NCI-H187 treated with DMSO at 0.1 percent for 48 hours (cell line): ENCODE measurements around the gene HOXC9.
"Not testable (repeated sequence)": the region's sequence is repeated elsewhere in the genome, so short reads cannot be mapped to it uniquely, and the experiment has no call there.

Experiments used
- DNase-seq: peaks from one replicate; lab custom pipeline; 2025; lab: John Stamatoyannopoulos, UW

The HOXC9 gene

DNA sequence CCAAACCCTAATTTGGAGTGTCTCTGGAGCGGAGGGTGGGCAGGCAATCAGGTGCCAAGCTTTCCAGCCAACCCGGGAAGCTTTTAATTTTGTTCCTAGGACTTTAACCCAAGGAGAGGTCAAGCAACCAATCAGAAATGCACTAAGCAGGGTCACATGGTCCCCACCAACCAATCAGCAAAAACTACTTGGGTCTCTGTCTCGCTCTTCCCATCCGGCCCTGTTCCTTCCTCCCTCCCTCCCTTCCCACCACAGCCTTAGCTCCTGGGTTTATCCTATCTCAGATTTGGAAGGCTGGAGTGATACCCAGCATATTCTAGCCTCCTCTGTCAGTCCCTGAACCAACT, 40.2 kb downstream of the HOXC9 start:
- DNase-seq: no peak

GRCh38 chr12:54040648-54041047, 40.7 kb downstream of the HOXC9 start:
- DNase-seq: no peak

GRCh38 chr12:54041097-54041690, 41.2 kb downstream of the HOXC9 start:
- no peak for DNase-seq

DNA sequence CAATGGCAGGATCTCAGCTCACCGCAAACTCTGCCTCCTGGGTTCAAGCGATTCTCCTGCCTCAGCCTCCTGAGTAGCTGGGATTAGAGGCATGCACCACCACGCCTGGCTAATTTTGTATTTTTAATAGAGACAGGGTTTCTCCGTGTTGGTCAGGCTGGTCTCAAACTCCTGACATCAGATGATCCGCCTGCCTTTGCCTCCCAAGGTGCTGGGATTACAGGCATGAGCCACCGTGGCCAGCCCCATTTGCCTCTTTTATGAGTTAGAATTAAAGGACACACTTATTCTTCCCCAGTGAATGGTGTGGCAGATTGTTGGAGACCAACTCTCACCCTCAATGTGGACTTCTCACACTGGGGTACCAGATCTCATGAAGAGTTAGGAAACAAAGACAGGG, 42.1 kb downstream of the HOXC9 start:
- not testable (repeated sequence) for DNase-seq

DNA sequence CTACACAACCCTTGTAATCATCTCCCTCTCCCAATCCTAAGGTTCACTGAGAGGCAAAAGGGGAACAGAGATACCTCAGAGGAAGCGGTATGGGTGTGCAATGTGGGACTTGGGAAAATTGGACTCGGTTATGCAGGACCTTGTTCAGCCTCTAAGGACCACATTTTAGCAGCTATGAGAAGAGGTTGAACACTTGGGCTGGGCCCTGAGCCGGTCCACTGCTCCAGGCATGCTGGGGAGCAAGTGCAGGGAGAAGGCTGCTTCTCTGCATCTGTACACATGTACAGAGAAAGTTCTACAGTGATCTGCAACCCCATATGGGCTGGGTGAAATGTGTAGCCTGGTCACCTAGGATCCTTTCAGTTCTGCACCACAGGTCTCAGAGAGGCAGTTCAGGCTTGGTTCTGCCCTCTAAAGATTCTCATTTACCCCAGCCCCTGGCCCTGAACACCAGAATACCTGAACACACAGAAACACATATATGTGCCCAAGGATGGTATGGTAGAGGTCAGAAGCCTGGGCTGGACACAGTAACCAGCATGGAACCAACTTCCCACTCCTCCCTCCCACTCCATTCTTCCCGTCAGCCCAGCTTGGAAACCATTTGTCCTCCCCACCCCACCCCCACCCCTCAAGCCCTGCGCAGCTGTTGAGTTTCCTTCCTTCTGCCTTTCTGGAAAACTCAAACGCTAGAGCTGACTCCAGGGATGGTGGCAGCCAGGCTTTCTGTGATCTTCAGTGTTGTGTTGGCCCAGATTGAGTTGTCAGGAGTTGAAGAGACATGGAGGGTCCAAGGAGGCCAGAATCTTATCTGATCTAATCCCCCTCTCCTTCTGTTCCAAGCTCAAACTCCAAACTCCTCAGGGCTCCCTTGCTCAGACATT, 43.3 kb downstream of the HOXC9 start:
- no peak for DNase-seq

DNA sequence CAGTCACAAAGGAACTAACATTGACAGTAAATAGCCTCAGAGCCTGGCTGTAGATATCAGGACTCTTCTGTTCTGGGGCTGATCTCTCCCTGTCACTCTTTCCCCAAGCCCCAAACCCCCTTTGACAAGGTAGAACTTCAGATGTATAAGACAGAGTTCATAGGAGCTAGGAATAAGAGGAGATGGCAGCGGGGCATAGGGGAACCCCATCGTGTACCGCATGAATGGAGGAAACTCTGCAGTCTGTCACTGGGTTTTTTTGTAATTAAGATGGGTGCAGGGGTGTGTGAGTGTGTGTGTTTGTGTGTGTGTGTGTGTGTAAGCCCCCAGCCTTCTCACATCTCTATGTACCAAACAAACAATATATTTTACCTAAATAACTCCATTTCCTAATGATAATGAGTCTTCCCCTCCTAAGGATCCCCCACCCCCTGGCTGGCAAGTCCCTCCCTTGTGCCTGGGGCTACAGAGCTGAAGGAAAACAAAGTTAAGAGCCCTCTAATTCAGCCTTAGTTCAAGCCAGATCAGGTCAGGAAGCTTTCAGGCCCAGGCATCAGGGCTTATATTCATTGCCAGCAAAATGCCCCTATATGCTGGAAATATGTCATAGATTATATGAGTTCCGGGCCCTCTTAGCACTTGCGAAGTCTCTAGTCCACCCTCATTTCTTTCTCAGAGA, 44.6 kb downstream of the HOXC9 start:
- DNase-seq: no peak

DNA sequence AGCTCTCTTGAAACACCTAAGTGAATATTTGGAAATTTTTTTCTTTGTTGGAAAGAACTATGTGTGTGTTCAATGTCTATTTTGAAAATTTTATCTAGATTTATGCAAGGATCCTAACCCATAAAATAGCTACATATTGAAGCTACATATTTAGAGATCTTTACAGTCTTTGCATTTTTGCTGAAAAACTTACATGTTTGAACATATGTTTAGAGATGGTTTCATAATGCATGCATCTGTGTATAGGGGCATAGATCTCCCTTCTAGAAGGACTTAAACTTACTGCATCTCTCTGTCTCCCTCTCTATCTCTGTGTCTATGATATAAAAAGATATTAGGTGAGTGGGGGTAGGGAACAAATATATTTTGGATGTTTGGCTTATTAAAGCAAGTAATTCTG, 45.4 kb downstream of the HOXC9 start:
- no peak for DNase-seq

GRCh38 chr12:54045868-54046521, 46.0 kb downstream of the HOXC9 start:
- no peak for DNase-seq

DNA sequence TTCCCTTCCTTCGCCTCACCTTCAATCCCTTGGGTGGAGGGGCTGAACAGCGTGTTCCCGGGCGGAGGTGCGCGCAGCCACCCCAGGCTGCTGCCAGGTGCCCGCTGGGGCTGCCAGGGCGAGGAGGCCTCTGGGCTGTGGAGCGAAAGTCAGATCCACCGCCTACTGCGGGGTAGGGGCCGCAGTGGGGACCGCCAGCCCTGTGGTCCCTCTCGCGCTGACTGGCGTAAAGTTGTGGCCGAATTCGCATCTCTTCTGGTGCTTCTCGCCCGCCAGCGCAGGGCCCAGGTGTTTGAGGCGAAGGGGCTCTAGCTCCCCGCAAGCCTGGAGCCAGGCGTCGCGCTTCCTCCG, 46.8 kb downstream of the HOXC9 start:
- DNase-seq: no peak

GRCh38 chr12:54047160-54047963, 47.4 kb downstream of the HOXC9 start:
- no peak for DNase-seq

GRCh38 chr12:54047964-54048303, 48.0 kb downstream of the HOXC9 start:
- no peak for DNase-seq

- no peak for DNase-seq
These were observed 48.6 kb downstream of the HOXC9 start for GRCh38 chr12:54048406-54049093.

DNA sequence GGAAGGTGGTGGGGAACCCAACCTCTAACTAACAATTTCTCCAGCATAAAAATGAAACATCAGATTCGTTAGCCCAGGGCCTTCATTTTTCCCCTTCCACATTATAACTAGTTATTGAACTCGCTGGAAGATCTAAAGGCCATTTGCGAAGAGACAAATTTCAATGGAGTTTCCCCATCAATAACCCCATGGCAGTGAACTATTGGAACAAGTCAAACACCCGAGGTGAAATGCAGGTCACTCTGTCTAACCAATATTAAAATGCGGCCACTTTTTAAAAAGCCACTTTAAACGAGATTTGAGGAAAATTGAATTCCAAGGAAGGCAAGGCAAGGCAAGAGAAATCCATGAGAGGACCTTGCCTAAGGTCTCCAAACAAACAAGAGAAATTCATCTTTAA, 49.1 kb downstream of the HOXC9 start:
- DNase-seq: no peak

GRCh38 chr12:54050482-54050810, 50.5 kb downstream of the HOXC9 start:
- no peak for DNase-seq

DNA sequence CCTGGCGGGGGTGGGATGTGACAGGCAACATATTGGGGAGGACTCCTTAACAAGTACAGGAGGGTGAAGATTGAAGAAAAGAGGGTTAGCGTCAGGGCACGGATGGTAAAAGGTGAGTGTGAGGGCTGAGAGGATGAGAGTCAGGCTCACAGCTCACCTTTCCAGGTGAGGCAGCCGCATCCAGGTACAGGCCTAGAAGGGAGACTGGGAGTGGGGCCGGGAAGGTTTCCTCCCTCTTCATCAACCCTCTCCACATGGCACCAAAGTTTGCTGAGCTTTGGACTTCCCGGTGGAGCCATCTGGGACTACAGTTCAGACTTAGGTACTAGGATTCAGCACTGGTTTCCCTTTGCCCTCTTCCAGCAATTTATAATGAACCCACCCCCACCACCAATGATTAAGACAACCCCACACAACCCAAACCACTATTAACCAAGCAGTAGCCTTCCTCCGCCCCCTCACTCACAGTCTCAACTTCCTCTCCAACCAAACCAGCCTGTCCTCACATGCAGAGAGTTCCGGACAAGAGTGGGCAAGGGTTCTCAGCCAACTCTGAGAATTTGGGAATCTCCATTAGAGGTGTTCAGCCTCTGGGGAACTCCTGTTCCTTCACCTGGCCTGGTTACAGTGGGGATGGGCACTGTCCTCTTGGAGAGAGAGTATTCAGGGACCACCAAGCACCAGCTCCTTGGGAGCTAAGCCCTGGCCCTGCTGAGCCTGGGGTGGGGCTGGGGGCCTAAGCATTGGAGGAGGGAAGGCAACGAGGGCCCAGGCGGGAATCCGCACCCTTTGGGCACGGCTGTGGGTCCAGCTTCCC, 51.3 kb downstream of the HOXC9 start:
- no peak for DNase-seq

GRCh38 chr12:54051874-54052437, 52.0 kb downstream of the HOXC9 start:
- no peak for DNase-seq

DNA sequence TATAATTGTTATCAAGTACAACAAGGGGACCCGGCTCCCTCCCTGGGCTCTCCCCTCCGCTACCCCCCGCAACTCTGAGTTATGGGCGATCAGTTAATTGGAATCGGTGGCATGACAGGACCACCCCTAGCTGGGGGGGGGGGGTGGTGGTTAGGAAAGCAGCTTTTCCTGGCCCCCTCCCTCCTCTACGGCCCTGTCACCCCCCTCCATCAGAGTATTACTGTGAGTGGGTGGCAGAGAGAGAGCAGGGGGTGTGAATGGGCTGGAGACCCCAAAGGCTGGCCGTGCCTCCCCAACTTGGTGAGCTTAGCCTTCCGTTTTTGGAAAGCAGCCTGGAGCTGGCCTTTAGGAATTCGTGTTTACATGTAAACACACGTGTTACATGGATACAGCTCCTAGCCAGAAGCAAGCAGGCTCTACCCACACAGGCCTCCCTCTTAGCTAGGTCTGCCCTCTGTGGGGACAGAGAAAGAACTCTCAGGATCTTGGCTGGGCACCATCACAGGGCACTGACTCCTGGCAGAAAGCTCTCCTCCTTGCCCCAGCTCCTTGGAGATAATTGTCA, 52.6 kb downstream of the HOXC9 start:
- DNase-seq: no peak
